Right lobe of liver (tissue), 6 donors: ENCODE data around the gene SCAMP3. TPM values are rescaled to one million over a fixed set of nuclear protein-coding genes. Genes with fewer than 3 reads are reported as not detected.
"Not testable (repeated sequence)": the region's sequence is repeated elsewhere in the genome, so short reads cannot be mapped to it uniquely, and the experiment has no call there.

Experiments
- ATAC-seq, 4 donors: fragments of 200-7000 bp; cut with Tn5 transposase; one replicate each; pipeline ENCODE4 v1.9.1; 2020; ENCODE audit warnings: mild to moderate bottlenecking in 4 of 4, moderate library complexity in 4 of 4
- DNase-seq, 3 donors: peaks; one replicate each; pipeline ENCODE4 v3.0.0-alpha.2; 2020
- H3K27ac ChIP-seq, 3 donors: fragments of 200-600 bp; one replicate each; pipeline ENCODE4 v1.8.0; 2022
- H3K27me3 ChIP-seq, 2 donors: fragments of 200-600 bp; one replicate each; pipeline ENCODE4 v1.8.0; 2022
- H3K36me3 ChIP-seq, 4 donors: fragments of 200-600 bp; sonication (generic) in 1 of 4; one replicate each; pipeline versions ENCODE4 v1.5.1 to v1.8.0; 2017 to 2022; ENCODE audit warnings: control low read depth in 1 of 4
- H3K4me1 ChIP-seq, 4 donors: fragments of 200-600 bp; sonication (generic) in 1 of 4; one replicate each; pipeline versions ENCODE4 v1.5.1 to v1.8.0; 2017 to 2022; ENCODE audit warnings: control low read depth in 1 of 4
- H3K4me3 ChIP-seq, 3 donors: fragments of 200-600 bp; one replicate each; pipeline ENCODE4 v1.8.0; 2022
- H3K9me3 ChIP-seq, 4 donors: fragments of 200-600 bp; sonication (generic) in 1 of 4; one replicate each; pipeline versions ENCODE4 v1.5.1 to v1.8.0; 2017 to 2022; ENCODE audit warnings: control low read depth in 1 of 4
- CTCF ChIP-seq, 4 donors: fragments of 200-600 bp in 3 of 4; fragments of 450-650 bp in 1 of 4; IDR thresholded peaks; one replicate each; pipeline versions ENCODE4 v1.5.1 to v1.8.0; 2016 to 2022; ENCODE audit warnings: antibody characterized with exemption in 4 of 4, mild to moderate bottlenecking in 2 of 4
- POLR2A ChIP-seq: fragments of 450-650 bp; IDR thresholded peaks from one replicate; pipeline ENCODE4 v1.6.1; 2017; ENCODE audit warnings: antibody characterized with exemption, mild to moderate bottlenecking
- WGBS: methylation state at CpG from one replicate; pipeline ENCODE4 v1.1.6; 2018; ENCODE audit warnings: low coverage, low lambda C conversion rate; ENCODE audit not compliant: insufficient coverage; ENCODE audit errors: missing lambda C conversion rate; 5-methylcytosine and 5-hydroxymethylcytosine counted together
- intact Hi-C, 2 donors: fragments of 100-400 bp; cut with DNase I; formaldehyde crosslinking; loops; one replicate each; pipeline versions ENCODE4 v1.11.2 to v1.14.1; 2022
- total RNA-seq, 6 experiments: library from RNA; depleted of rRNA in 2 of 6; stranded (reverse); fragments of >200 nt in 2 of 6; fragmentation: NEBNext Ultra II Directional in 3 of 6; extraction: Animal tissue kit (Norgen Biotek cat#: 25700) in 3 of 6; gene quantifications; one replicate each; pipeline versions ENCODE4 v1.1.0 to v1.2.4, GENCODE V29; 2016 to 2023
- donor health status: DM: no; HTN: yes; CAD: no.
- donor health status: DM: no; HTN: no; CAD: no.
- donor health status: DM: no; HTN: no; CAD: no.
- donor health status: DM: no; HTN: yes; CAD: no.
- donor health status: DM: no; HTN: yes; CAD: no.

Gene SCAMP3
- total RNA-seq, 6 experiments from 2014 or later = 27.9 to 63.4 (median 29.2) TPM

GRCh38 chr1:155236451-155236850 is 25.7 kb downstream of the SCAMP3 start:
- Histone ChIP-seq H3K9me3 (no peaks in the 10 kb centered on the region), H3K4me1 (peaks cover 0 to 6% (median 0%) of the 10 kb centered on the region in 4 donors), H3K36me3 (peaks cover 0 to 7% (median 0%) of the 10 kb centered on the region in 4 donors), H3K4me3 (no peak overlapping the region), H3K27me3 (no peaks in the 10 kb centered on the region), H3K27ac (no peak overlapping the region)
- 55% methylated on average over 4 of the region's 5 CpGs for WGBS
- TF ChIP-seq POLR2A = no peak
- TF ChIP-seq CTCF (IDR thresholded peaks at IDR 0.05) = no peak
- intact Hi-C loops = no loop called here
- no peak for ATAC-seq
- no peak for DNase-seq

GRCh38 chr1:155235375-155235774 is 26.8 kb downstream of the SCAMP3 start:
- H3K4me1 ChIP-seq, H3K27me3 ChIP-seq, DNase-seq, ATAC-seq, H3K36me3 ChIP-seq, H3K4me3 ChIP-seq, H3K9me3 ChIP-seq, H3K27ac ChIP-seq, intact Hi-C loops: not testable (repeated sequence)
- WGBS = 90% methylated on average over 3 of the region's 9 CpGs

- H3K27ac ChIP-seq, intact Hi-C loops, H3K27me3 ChIP-seq, H3K36me3 ChIP-seq, H3K9me3 ChIP-seq, H3K4me3 ChIP-seq, H3K4me1 ChIP-seq, DNase-seq: not testable (repeated sequence)
- ATAC-seq = peak in 2 of 4 donors; percentile 5 to 13
- 60% methylated on average over 1 of the region's 5 CpGs for WGBS
These were observed 28.7 kb downstream of the SCAMP3 start for GRCh38 chr1:155233502-155233901.

GRCh38 chr1:155232001-155232978 is 29.9 kb downstream of the SCAMP3 start:
- H3K36me3 ChIP-seq, H3K9me3 ChIP-seq, H3K4me1 ChIP-seq, ATAC-seq, H3K27me3 ChIP-seq, intact Hi-C loops, H3K4me3 ChIP-seq, DNase-seq, H3K27ac ChIP-seq: not testable (repeated sequence)
- WGBS = 92% methylated on average over 4 of the region's 13 CpGs

GRCh38 chr1:155231302-155231701 is 30.9 kb downstream of the SCAMP3 start:
- H3K27me3 ChIP-seq, intact Hi-C loops, H3K27ac ChIP-seq, H3K4me1 ChIP-seq, H3K9me3 ChIP-seq, H3K4me3 ChIP-seq, ATAC-seq, DNase-seq, H3K36me3 ChIP-seq: not testable (repeated sequence)
- 36% methylated on average over 3 of the region's 3 CpGs for WGBS

- 48% methylated on average over 9 of the region's 9 CpGs for WGBS
- DNase-seq = no peak
- TF ChIP-seq POLR2A = no peak
- peaks cover 0 to 8% (median 0%) of the 10 kb centered on the region in 4 donors for H3K4me1 ChIP-seq
- no peaks in the 10 kb centered on the region for H3K36me3 ChIP-seq
- no peaks in the 10 kb centered on the region for H3K9me3 ChIP-seq
- intact Hi-C loops = no loop called here
- H3K4me3 ChIP-seq = peak overlapping the region; percentile 27 to 69 (median 62)
- no peaks in the 10 kb centered on the region for H3K27me3 ChIP-seq
- peak overlapping the region in 2 of 3 donors; percentile 23 to 61 for H3K27ac ChIP-seq
- ATAC-seq = no peak
These were observed 34.1 kb downstream of the SCAMP3 start for GRCh38 chr1:155228096-155228427.
